Activated naive CD8-positive, alpha-beta T cell treated with anti-CD3 and anti-CD28 coated beads for 36 hours (primary cell): Measurements from ENCODE around the gene SSH2. TPM values are rescaled to one million over a fixed set of nuclear protein-coding genes. Genes with fewer than 3 reads are reported as not detected.

ENCODE experiments used
- DNase-seq: peaks from one replicate; pipeline ENCODE4 v3.0.0; 2021
- H3K27ac Mint-ChIP-seq: one replicate; pipeline ENCODE4 v1.8.0; 2022; ENCODE audit warnings: mild to moderate bottlenecking, moderate library complexity, mixed read lengths
- H3K27me3 Mint-ChIP-seq: one replicate; pipeline ENCODE4 v1.8.0; 2022; ENCODE audit warnings: mild to moderate bottlenecking, mixed read lengths
- H3K36me3 Mint-ChIP-seq: one replicate; pipeline ENCODE4 v1.8.0; 2021; ENCODE audit warnings: mild to moderate bottlenecking, mixed read lengths
- H3K4me1 Mint-ChIP-seq: one replicate; pipeline ENCODE4 v1.8.0; 2021; ENCODE audit warnings: mixed read lengths
- H3K4me3 Mint-ChIP-seq: one replicate; pipeline ENCODE4 v1.8.0; 2022; ENCODE audit warnings: mild to moderate bottlenecking, moderate library complexity, mixed read lengths
- H3K9me3 Mint-ChIP-seq: one replicate; pipeline ENCODE4 v1.8.0; 2022; ENCODE audit warnings: mixed read lengths
- total RNA-seq, 2 experiments: library from RNA; stranded (reverse); gene quantifications; one replicate each; pipeline ENCODE4 v1.2.3, GENCODE V29; 2021

Gene SSH2
- total RNA-seq, 2 experiments from 2014 or later, result 26.7 to 26.8 TPM

- peaks cover 37% of the 10 kb centered on the region for H3K36me3 Mint-ChIP-seq
- DNase-seq, result no peak
- H3K27me3 Mint-ChIP-seq, result no peaks in the 10 kb centered on the region
- peaks cover 43% of the 10 kb centered on the region for H3K4me1 Mint-ChIP-seq
- no peaks in the 10 kb centered on the region for H3K9me3 Mint-ChIP-seq
- H3K27ac Mint-ChIP-seq, result no peak overlapping the region
- no peak overlapping the region for H3K4me3 Mint-ChIP-seq
Measured at GRCh38 chr17:29582772-29583171, 347.3 kb downstream of the SSH2 start.

- H3K4me3 Mint-ChIP-seq, result no peak overlapping the region
- peaks cover 40% of the 10 kb centered on the region for H3K36me3 Mint-ChIP-seq
- H3K27me3 Mint-ChIP-seq, result no peaks in the 10 kb centered on the region
- DNase-seq, result no peak
- H3K27ac Mint-ChIP-seq, result no peak overlapping the region
- H3K9me3 Mint-ChIP-seq, result no peaks in the 10 kb centered on the region
- H3K4me1 Mint-ChIP-seq, result peaks cover 39% of the 10 kb centered on the region
Measured at GRCh38 chr17:29582254-29582765, 347.7 kb downstream of the SSH2 start.

- no peak overlapping the region for H3K27ac Mint-ChIP-seq
- H3K36me3 Mint-ChIP-seq, result peaks cover 40% of the 10 kb centered on the region
- H3K4me3 Mint-ChIP-seq, result no peak overlapping the region
- DNase-seq, result no peak
- no peaks in the 10 kb centered on the region for H3K27me3 Mint-ChIP-seq
- no peaks in the 10 kb centered on the region for H3K9me3 Mint-ChIP-seq
- peaks cover 33% of the 10 kb centered on the region for H3K4me1 Mint-ChIP-seq
Measured at GRCh38 chr17:29581583-29582253, 348.3 kb downstream of the SSH2 start.

DNA sequence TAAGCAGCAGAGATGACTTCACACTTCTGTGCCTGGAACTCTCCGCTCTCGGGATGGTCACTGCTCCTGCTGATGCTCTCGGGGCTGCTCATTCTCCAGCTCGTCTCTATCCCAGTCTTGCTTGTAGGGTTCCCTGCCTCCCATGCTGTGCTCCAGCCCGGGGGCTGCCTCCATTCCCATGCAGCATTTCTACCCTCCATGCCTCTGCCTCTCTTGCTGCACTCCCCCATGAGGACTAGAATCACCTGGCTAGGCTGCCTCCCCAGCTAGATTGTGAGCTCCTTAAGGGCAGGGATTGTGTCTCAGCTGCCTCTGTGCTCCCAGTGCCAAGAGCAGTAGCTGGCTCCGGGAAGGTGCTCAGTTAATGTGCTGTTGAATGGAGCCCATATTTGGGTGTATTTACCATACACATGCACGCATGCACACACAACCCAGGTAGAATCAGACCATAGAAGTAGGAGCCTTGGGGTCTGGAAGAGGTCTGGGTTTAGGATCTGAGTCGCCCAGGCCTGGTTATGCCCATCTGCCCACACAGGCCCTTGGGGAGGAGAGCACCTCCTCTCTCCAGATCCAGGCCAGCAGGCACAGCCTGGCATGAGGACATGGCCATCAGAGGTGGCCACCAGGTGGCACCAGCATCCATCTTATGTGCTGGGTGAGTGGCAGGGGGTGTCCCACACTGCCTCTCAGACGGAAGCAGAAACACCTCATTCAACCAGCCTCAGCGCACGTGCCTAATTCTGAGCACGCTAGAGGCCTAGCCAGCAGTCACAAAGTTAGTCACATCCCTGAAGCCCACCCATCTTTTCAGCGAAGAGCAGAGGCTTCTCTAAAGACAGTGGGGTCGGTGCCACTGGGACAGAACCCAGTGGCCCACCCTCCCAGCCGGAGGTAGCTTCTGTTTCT lies 349.9 kb downstream of the SSH2 start:
- DNase-seq, result peak; percentile 88
- Mint-ChIP-seq H3K27ac (peak overlapping the region; percentile 75), H3K36me3 (peaks cover 43% of the 10 kb centered on the region), H3K9me3 (no peaks in the 10 kb centered on the region), H3K27me3 (no peaks in the 10 kb centered on the region), H3K4me3 (no peak overlapping the region), H3K4me1 (peaks cover 18% of the 10 kb centered on the region)

- no peak for DNase-seq
- Mint-ChIP-seq H3K9me3 (no peaks in the 10 kb centered on the region), H3K36me3 (peaks cover 44% of the 10 kb centered on the region), H3K4me3 (no peak overlapping the region), H3K27me3 (no peaks in the 10 kb centered on the region), H3K4me1 (peaks cover 15% of the 10 kb centered on the region), H3K27ac (no peak overlapping the region)
Measured at GRCh38 chr17:29578626-29579485, 351.2 kb downstream of the SSH2 start.

GRCh38 chr17:29577385-29578211 lies 352.4 kb downstream of the SSH2 start:
- Mint-ChIP-seq H3K4me3 (no peak overlapping the region), H3K9me3 (no peaks in the 10 kb centered on the region), H3K27ac (no peak overlapping the region), H3K27me3 (no peaks in the 10 kb centered on the region), H3K36me3 (peaks cover 37% of the 10 kb centered on the region), H3K4me1 (peaks cover 24% of the 10 kb centered on the region)
- DNase-seq, result no peak

- no peak for DNase-seq
- no peak overlapping the region for H3K27ac Mint-ChIP-seq
- H3K9me3 Mint-ChIP-seq, result no peaks in the 10 kb centered on the region
- no peaks in the 10 kb centered on the region for H3K27me3 Mint-ChIP-seq
- no peak overlapping the region for H3K4me3 Mint-ChIP-seq
- H3K36me3 Mint-ChIP-seq, result peaks cover 31% of the 10 kb centered on the region
- H3K4me1 Mint-ChIP-seq, result peaks cover 24% of the 10 kb centered on the region
Measured at GRCh38 chr17:29577001-29577370, 353.0 kb downstream of the SSH2 start.

- peaks cover 24% of the 10 kb centered on the region for H3K4me1 Mint-ChIP-seq
- H3K9me3 Mint-ChIP-seq, result no peaks in the 10 kb centered on the region
Measured at GRCh38 chr17:29576214-29577000, 353.6 kb downstream of the SSH2 start.

More at GRCh38 chr17:29576214-29577000, 353.6 kb downstream of the SSH2 start:
- H3K36me3 Mint-ChIP-seq, result peaks cover 30% of the 10 kb centered on the region
- H3K27me3 Mint-ChIP-seq, result no peaks in the 10 kb centered on the region
- no peak for DNase-seq
- no peak overlapping the region for H3K4me3 Mint-ChIP-seq
- no peak overlapping the region for H3K27ac Mint-ChIP-seq

Other genes starting within 250 kb of the SSH2 start
- 1 to 10 TPM in 1 of 2 experiments, under 1 TPM in 1; 0.46 to 1.1 TPM for gene EFCAB5, start 11.4 kb upstream of the SSH2 start, total RNA-seq
- 10 to 100 TPM; 26.1 to 29.7 TPM for gene NSRP1, start 186.6 kb upstream of the SSH2 start, total RNA-seq